Fibroblast of the aortic adventitia (primary cell): ENCODE data around the gene AATF. TPM values are rescaled to one million over a fixed set of nuclear protein-coding genes. Genes with fewer than 3 reads are reported as not detected.

Experiments used
- DNase-seq: peaks from one replicate; pipeline ENCODE4 v3.0.0-alpha.2; 2010; ENCODE audit warnings: low read depth
- H3K4me3 ChIP-seq: 2 replicates; pipeline ENCODE4 v1.5.1; 2011; ENCODE audit warnings: low read depth, mild to moderate bottlenecking, control low read depth, low read length, moderate library complexity
- CTCF ChIP-seq: IDR thresholded peaks from 2 replicates; pipeline ENCODE4 v1.5.1; 2011; ENCODE audit warnings: mild to moderate bottlenecking, low read length, control low read depth, inconsistent platforms; ENCODE audit not compliant: insufficient read depth
- total RNA-seq: library from RNA; depleted of rRNA; stranded (reverse); fragments of >200 nt; gene quantifications from 2 replicates; pipeline ENCODE4 v1.2.3, GENCODE V29; 2012; ENCODE audit warnings: low replicate concordance

AATF gene
- total RNA-seq, 1 donor: 25.1 TPM

- DNase-seq: no peak
- TF ChIP-seq CTCF: no peak
- no peak overlapping the region for H3K4me3 ChIP-seq
These were observed 23.5 kb downstream of the AATF start for GRCh38 chr17:36972186-36972700.

GRCh38 chr17:36972905-36973304 lies 24.2 kb downstream of the AATF start:
- no peak overlapping the region for H3K4me3 ChIP-seq
- no peak for TF ChIP-seq CTCF
- no peak for DNase-seq

- H3K4me3 ChIP-seq: no peak overlapping the region
- no peak for TF ChIP-seq CTCF
- DNase-seq: no peak
These were observed 27.3 kb downstream of the AATF start for GRCh38 chr17:36975922-36976515.

GRCh38 chr17:36977066-36977465 lies 28.3 kb downstream of the AATF start:
- TF ChIP-seq CTCF: no peak
- no peak overlapping the region for H3K4me3 ChIP-seq
- DNase-seq: no peak

GRCh38 chr17:36977568-36977967 lies 28.8 kb downstream of the AATF start:
- no peak for DNase-seq
- H3K4me3 ChIP-seq: no peak overlapping the region
- TF ChIP-seq CTCF: no peak

GRCh38 chr17:36978810-36979564 lies 30.2 kb downstream of the AATF start:
- H3K4me3 ChIP-seq: no peak overlapping the region
- TF ChIP-seq CTCF: no peak
- DNase-seq: no peak
